ENCODE data around the gene TRHDE. TPM values are rescaled to one million over a fixed set of nuclear protein-coding genes. Genes with fewer than 3 reads are reported as not detected.
"Not testable (repeated sequence)": the region's sequence is repeated elsewhere in the genome, so short reads cannot be mapped to it uniquely, and the experiment has no call there.

Gene TRHDE
- total RNA-seq, 1 experiment from 2014 or later, result not detected

- no peak for DNase-seq (ENCODE audit: extremely low read depth, low read depth)
Measured at GRCh38 chr12:72505227-72505626, 233.1 kb downstream of the TRHDE start.

- DNase-seq (ENCODE audit: extremely low read depth, low read depth), result no peak
Measured at GRCh38 chr12:72509891-72510290, 237.7 kb downstream of the TRHDE start.

- no peak for DNase-seq (ENCODE audit: extremely low read depth, low read depth)
Measured at GRCh38 chr12:72510772-72511171, 238.6 kb downstream of the TRHDE start.

GRCh38 chr12:72511498-72511897 lies 239.3 kb downstream of the TRHDE start:
- no peak for DNase-seq (ENCODE audit: extremely low read depth, low read depth)

GRCh38 chr12:72511906-72512305 lies 239.7 kb downstream of the TRHDE start:
- no peak for DNase-seq (ENCODE audit: extremely low read depth, low read depth)

- not testable (repeated sequence) for DNase-seq (ENCODE audit: extremely low read depth, low read depth)
Measured at GRCh38 chr12:72520044-72520678, 248.0 kb downstream of the TRHDE start.

- no peak for DNase-seq (ENCODE audit: extremely low read depth, low read depth)
Measured at GRCh38 chr12:72521326-72521725, 249.2 kb downstream of the TRHDE start.

- DNase-seq (ENCODE audit: extremely low read depth, low read depth), result no peak
Measured at GRCh38 chr12:72522411-72522810, 250.2 kb downstream of the TRHDE start.

GRCh38 chr12:72523754-72524153 lies 251.6 kb downstream of the TRHDE start:
- DNase-seq (ENCODE audit: extremely low read depth, low read depth), result no peak

- DNase-seq (ENCODE audit: extremely low read depth, low read depth), result no peak
Measured at GRCh38 chr12:72535212-72535990, 263.2 kb downstream of the TRHDE start.

- DNase-seq (ENCODE audit: extremely low read depth, low read depth), result no peak
Measured at GRCh38 chr12:72540811-72541210, 268.6 kb downstream of the TRHDE start.

- no peak for DNase-seq (ENCODE audit: extremely low read depth, low read depth)
Measured at GRCh38 chr12:72543777-72544467, 271.8 kb downstream of the TRHDE start.

- DNase-seq (ENCODE audit: extremely low read depth, low read depth), result no peak
Measured at GRCh38 chr12:72546106-72546505, 273.9 kb downstream of the TRHDE start.

- no peak for DNase-seq (ENCODE audit: extremely low read depth, low read depth)
Measured at GRCh38 chr12:72547573-72547972, 275.4 kb downstream of the TRHDE start.

- no peak for DNase-seq (ENCODE audit: extremely low read depth, low read depth)
Measured at GRCh38 chr12:72549184-72549583, 277.0 kb downstream of the TRHDE start.

GRCh38 chr12:72560003-72560769 lies 288.0 kb downstream of the TRHDE start:
- no peak for DNase-seq (ENCODE audit: extremely low read depth, low read depth)

- DNase-seq (ENCODE audit: extremely low read depth, low read depth), result no peak
Measured at GRCh38 chr12:72570601-72571000, 298.4 kb downstream of the TRHDE start.

- no peak for DNase-seq (ENCODE audit: extremely low read depth, low read depth)
Measured at GRCh38 chr12:72574138-72574537, 302.0 kb downstream of the TRHDE start.

GRCh38 chr12:72578327-72578726 lies 306.2 kb downstream of the TRHDE start:
- no peak for DNase-seq (ENCODE audit: extremely low read depth, low read depth)

- no peak for DNase-seq (ENCODE audit: extremely low read depth, low read depth)
Measured at GRCh38 chr12:72586456-72586855, 314.3 kb downstream of the TRHDE start.

- no peak for DNase-seq (ENCODE audit: extremely low read depth, low read depth)
Measured at GRCh38 chr12:72602581-72602980, 330.4 kb downstream of the TRHDE start.

Measured in NCI-H460 (cell line).